DND-41 (cell line): Measurements from ENCODE around the gene SIN3A.

Experiments
- CTCF ChIP-seq: IDR thresholded peaks from 2 replicates; pipeline ENCODE4 v1.5.1; 2012; ENCODE audit warnings: borderline replicate concordance, low read length, moderate library complexity, mild to moderate bottlenecking; ENCODE audit not compliant: poor library complexity, severe bottlenecking; ENCODE audit errors: extremely low read depth
- EZH2 ChIP-seq: IDR thresholded peaks from 3 replicates; pipeline ENCODE4 v1.6.1; 2012; ENCODE audit warnings: borderline replicate concordance, low read depth, mild to moderate bottlenecking, moderate library complexity, low read length, inconsistent platforms; ENCODE audit not compliant: severe bottlenecking

DNA sequence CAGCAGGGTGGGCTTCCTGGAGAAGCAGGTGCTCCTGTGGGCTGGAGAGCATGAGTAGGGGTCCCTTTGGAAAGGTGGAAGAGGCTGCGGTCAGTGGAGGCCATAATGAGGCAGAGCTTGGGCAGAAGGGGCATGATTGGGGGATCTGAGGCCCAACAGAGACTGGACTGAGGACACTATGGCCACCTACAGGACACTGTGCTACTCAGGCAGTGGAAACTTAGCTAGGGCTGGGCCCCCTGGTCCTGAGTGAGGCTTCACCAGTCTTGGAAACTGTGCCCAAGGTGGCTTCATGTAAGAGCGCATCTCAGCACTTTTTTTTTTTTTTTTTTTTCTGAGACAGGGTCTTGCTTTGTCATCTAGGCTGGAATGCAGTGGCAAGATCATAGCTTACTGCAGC, 121.9 kb downstream of the SIN3A start:
- TF ChIP-seq CTCF (no peak), EZH2 (no peak)
